Fibroblast of lung (primary cell): Measurements from ENCODE around the gene DLGAP1.

ENCODE experiments used
- EZH2 ChIP-seq: IDR thresholded peaks from 2 replicates; pipeline ENCODE4 v1.5.1; 2012; ENCODE audit warnings: low read length, control low read depth, mild to moderate bottlenecking; ENCODE audit errors: missing control alignments
- TF ChIP-seq, protein P1 (sequence below), 2 donors: IDR thresholded peaks in 1 of 2; conservative IDR thresholded peaks in 1 of 2; 1 replicate in 1 of 2; 2 replicates in 1 of 2; pipeline ENCODE4 v1.5.1; 2011 to 2012; ENCODE audit warnings: low read length in 2 of 2, control low read depth in 1 of 2, inconsistent platforms in 1 of 2, low read depth in 1 of 2, mild to moderate bottlenecking in 1 of 2

DNA sequence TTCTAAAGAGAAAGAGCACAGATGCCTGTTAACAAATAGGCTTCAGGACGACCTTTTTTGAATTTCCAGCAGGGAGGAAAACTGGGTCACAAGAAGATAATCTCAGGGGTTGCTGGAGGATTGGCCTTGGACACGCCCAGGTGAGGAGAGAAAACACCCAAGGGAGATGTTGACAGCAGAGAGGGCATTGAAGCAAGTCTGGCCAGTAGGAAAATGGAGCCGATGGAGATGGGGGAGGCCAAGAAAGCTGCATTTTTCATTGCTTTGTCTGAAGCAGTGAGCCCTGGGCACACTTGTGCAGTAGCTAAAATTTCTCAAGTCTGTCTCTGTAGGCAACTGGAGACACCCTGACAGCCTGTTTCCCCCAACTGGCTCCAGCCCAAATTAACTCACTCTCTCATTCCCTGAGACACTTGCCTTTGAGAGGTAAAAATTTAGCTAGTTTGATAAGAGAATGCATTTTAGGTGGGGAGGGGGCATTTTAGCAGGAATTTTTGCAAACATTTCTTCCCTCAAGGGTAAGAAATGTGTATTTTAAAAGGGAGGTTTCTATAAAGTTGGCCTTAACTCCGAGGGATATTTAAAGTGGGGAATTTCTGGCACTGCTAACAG is 839.6 kb downstream of the DLGAP1 start:
- TF ChIP-seq EZH2, result no peak
- TF ChIP-seq, protein P1, sequence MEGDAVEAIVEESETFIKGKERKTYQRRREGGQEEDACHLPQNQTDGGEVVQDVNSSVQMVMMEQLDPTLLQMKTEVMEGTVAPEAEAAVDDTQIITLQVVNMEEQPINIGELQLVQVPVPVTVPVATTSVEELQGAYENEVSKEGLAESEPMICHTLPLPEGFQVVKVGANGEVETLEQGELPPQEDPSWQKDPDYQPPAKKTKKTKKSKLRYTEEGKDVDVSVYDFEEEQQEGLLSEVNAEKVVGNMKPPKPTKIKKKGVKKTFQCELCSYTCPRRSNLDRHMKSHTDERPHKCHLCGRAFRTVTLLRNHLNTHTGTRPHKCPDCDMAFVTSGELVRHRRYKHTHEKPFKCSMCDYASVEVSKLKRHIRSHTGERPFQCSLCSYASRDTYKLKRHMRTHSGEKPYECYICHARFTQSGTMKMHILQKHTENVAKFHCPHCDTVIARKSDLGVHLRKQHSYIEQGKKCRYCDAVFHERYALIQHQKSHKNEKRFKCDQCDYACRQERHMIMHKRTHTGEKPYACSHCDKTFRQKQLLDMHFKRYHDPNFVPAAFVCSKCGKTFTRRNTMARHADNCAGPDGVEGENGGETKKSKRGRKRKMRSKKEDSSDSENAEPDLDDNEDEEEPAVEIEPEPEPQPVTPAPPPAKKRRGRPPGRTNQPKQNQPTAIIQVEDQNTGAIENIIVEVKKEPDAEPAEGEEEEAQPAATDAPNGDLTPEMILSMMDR (conservative IDR thresholded peaks at IDR 0.05 in 1 of 2, IDR thresholded peaks at IDR 0.05 in 1 of 2; ENCODE audit: low read depth in 1 of 2, low read length in 2 of 2), result no peak
